Right lobe of liver (tissue), 6 donors: ENCODE measurements around the gene OLA1. TPM values are rescaled to one million over a fixed set of nuclear protein-coding genes. Genes with fewer than 3 reads are reported as not detected.

Experiments
- ATAC-seq, 4 donors: fragments of 200-7000 bp; cut with Tn5 transposase; one replicate each; pipeline ENCODE4 v1.9.1; 2020; ENCODE audit warnings: mild to moderate bottlenecking in 4 of 4, moderate library complexity in 4 of 4
- DNase-seq, 3 donors: peaks; one replicate each; pipeline ENCODE4 v3.0.0-alpha.2; 2020
- H3K27ac ChIP-seq, 3 donors: fragments of 200-600 bp; one replicate each; pipeline ENCODE4 v1.8.0; 2022
- H3K27me3 ChIP-seq, 2 donors: fragments of 200-600 bp; one replicate each; pipeline ENCODE4 v1.8.0; 2022
- H3K36me3 ChIP-seq, 4 donors: fragments of 200-600 bp; sonication (generic) in 1 of 4; one replicate each; pipeline versions ENCODE4 v1.5.1 to v1.8.0; 2017 to 2022; ENCODE audit warnings: control low read depth in 1 of 4
- H3K4me1 ChIP-seq, 4 donors: fragments of 200-600 bp; sonication (generic) in 1 of 4; one replicate each; pipeline versions ENCODE4 v1.5.1 to v1.8.0; 2017 to 2022; ENCODE audit warnings: control low read depth in 1 of 4
- H3K4me3 ChIP-seq, 3 donors: fragments of 200-600 bp; one replicate each; pipeline ENCODE4 v1.8.0; 2022
- H3K9me3 ChIP-seq, 4 donors: fragments of 200-600 bp; sonication (generic) in 1 of 4; one replicate each; pipeline versions ENCODE4 v1.5.1 to v1.8.0; 2017 to 2022; ENCODE audit warnings: control low read depth in 1 of 4
- CTCF ChIP-seq, 4 donors: fragments of 200-600 bp in 3 of 4; fragments of 450-650 bp in 1 of 4; IDR thresholded peaks; one replicate each; pipeline versions ENCODE4 v1.5.1 to v1.8.0; 2016 to 2022; ENCODE audit warnings: antibody characterized with exemption in 4 of 4, mild to moderate bottlenecking in 2 of 4
- POLR2A ChIP-seq: fragments of 450-650 bp; IDR thresholded peaks from one replicate; pipeline ENCODE4 v1.6.1; 2017; ENCODE audit warnings: antibody characterized with exemption, mild to moderate bottlenecking
- WGBS: methylation state at CpG from one replicate; pipeline ENCODE4 v1.1.6; 2018; ENCODE audit warnings: low coverage, low lambda C conversion rate; ENCODE audit not compliant: insufficient coverage; ENCODE audit errors: missing lambda C conversion rate; 5-methylcytosine and 5-hydroxymethylcytosine counted together
- intact Hi-C, 2 donors: fragments of 100-400 bp; cut with DNase I; formaldehyde crosslinking; loops; one replicate each; pipeline versions ENCODE4 v1.11.2 to v1.14.1; 2022
- total RNA-seq, 6 experiments: library from RNA; depleted of rRNA in 2 of 6; stranded (reverse); fragments of >200 nt in 2 of 6; fragmentation: NEBNext Ultra II Directional in 3 of 6; extraction: Animal tissue kit (Norgen Biotek cat#: 25700) in 3 of 6; gene quantifications; one replicate each; pipeline versions ENCODE4 v1.1.0 to v1.2.4, GENCODE V29; 2016 to 2023
- donor health status: DM: no; HTN: yes; CAD: no.
- donor health status: DM: no; HTN: no; CAD: no.
- donor health status: DM: no; HTN: no; CAD: no.
- donor health status: DM: no; HTN: yes; CAD: no.
- donor health status: DM: no; HTN: yes; CAD: no.

Gene OLA1
- total RNA-seq, 6 experiments from 2014 or later: 22.2 to 60.8 (median 38.6) TPM

- no peak for ATAC-seq
- H3K4me1 ChIP-seq: no peaks in the 10 kb centered on the region
- DNase-seq: no peak
Observed at GRCh38 chr2:174031226-174031625, 217.1 kb downstream of the OLA1 start.

DNA sequence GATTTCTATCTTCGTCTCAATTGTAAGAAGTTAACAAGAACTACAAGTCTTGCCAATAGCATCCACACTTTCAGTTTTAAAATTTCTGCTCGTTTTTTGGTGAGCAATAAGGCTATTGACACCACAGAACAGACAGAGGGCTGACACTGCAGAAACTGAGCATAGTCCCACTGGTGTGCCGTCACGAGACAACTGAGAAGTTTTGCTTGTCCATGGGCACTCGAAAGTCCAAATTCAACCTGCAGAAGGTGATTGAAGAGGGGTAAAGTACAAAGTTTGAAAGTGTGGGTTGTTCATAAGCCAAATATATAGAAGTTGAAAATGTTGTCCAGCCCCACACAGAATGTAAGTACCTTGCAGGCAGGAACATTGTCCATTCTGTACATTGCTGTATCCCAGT lies 219.4 kb downstream of the OLA1 start:
- ATAC-seq (peak; percentile 38 to 44 (median 38)), DNase-seq (no peak)
- no peak overlapping the region for H3K27ac ChIP-seq
- H3K36me3 ChIP-seq: no peaks in the 10 kb centered on the region
- intact Hi-C loops: no loop called here
- no peak overlapping the region for H3K4me3 ChIP-seq
- no peaks in the 10 kb centered on the region for H3K4me1 ChIP-seq
- TF ChIP-seq POLR2A: no peak
- no peak for TF ChIP-seq CTCF (IDR thresholded peaks at IDR 0.05)
- H3K9me3 ChIP-seq: no peaks in the 10 kb centered on the region
- 26% methylated on average over 5 of the region's 5 CpGs for WGBS
- H3K27me3 ChIP-seq: no peaks in the 10 kb centered on the region

More at GRCh38 chr2:174031226-174031625, 217.1 kb downstream of the OLA1 start:
- Histone ChIP-seq H3K36me3 (no peaks in the 10 kb centered on the region), H3K27ac (no peak overlapping the region), H3K4me3 (no peak overlapping the region), H3K9me3 (no peaks in the 10 kb centered on the region), H3K27me3 (no peaks in the 10 kb centered on the region)
- WGBS: 60% methylated on average over 1 of the region's 3 CpGs
- TF ChIP-seq POLR2A: no peak
- no peak for TF ChIP-seq CTCF (IDR thresholded peaks at IDR 0.05)
- intact Hi-C loops: no loop called here

- 72% methylated on average over 3 of the region's 3 CpGs for WGBS
Observed at GRCh38 chr2:174027956-174028355, 220.4 kb downstream of the OLA1 start.

DNA sequence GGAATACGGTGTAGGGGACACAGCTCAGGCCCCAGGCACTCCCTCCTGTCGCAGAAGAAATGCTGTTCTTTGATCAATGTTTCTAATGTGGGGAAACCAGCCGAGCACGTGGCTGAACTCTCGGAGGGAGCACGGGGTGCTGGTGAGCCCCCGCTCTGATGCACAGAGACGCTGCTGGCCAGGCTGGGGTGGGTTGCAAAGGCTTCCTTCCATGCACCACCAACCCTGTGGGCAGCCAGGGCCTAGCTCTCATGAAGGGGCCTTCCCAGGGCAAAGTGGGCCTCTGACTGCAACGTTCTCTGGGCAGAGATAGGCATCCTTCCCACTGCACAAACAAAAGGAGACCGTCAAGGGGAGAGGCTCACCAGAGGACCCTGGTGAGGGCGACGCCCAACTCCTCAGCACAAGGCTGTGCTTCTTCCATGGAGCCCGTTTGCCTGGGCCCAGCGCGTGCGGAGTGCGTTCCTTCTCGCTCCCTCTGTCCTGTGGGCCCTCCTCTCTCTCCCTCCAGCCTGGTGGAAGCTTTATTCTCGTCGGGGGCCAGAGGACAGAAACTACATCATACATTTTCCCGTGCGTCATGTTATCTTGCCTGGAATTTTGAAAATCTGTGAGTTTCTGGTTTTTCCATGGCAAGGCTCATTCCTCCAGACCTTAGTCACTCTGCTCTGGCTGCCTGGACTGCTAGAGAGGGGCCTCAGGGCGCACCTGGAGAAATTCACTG lies 222.0 kb downstream of the OLA1 start:
- Histone ChIP-seq H3K4me1 (no peaks in the 10 kb centered on the region), H3K27me3 (no peaks in the 10 kb centered on the region), H3K27ac (peak overlapping the region in 1 of 3 donors; percentile 3), H3K36me3 (no peaks in the 10 kb centered on the region), H3K9me3 (no peaks in the 10 kb centered on the region), H3K4me3 (no peak overlapping the region)
- DNase-seq (no peak), ATAC-seq (no peak)
- intact Hi-C loops: no loop called here
- 63% methylated on average over 6 of the region's 23 CpGs for WGBS
- TF ChIP-seq CTCF (IDR thresholded peaks at IDR 0.05) (no peak), POLR2A (no peak)

More at GRCh38 chr2:174027956-174028355, 220.4 kb downstream of the OLA1 start:
- no peaks in the 10 kb centered on the region for H3K4me1 ChIP-seq
- H3K36me3 ChIP-seq: no peaks in the 10 kb centered on the region
- no peaks in the 10 kb centered on the region for H3K9me3 ChIP-seq
- no peak overlapping the region for H3K27ac ChIP-seq
- TF ChIP-seq CTCF (IDR thresholded peaks at IDR 0.05) (no peak), POLR2A (no peak)
- H3K4me3 ChIP-seq: no peak overlapping the region
- no peaks in the 10 kb centered on the region for H3K27me3 ChIP-seq
- intact Hi-C loops: no loop called here
- ATAC-seq (peak in 2 of 4 donors; percentile 6 to 9), DNase-seq (no peak)
